HepG2 (cell line): Measurements from ENCODE around the gene COPS9. TPM values are rescaled to one million over a fixed set of nuclear protein-coding genes. Genes with fewer than 3 reads are reported as not detected.

Experiments used
- ATAC-seq: fragments of 200-7000 bp; cut with Tn5 transposase; 3 replicates; pipeline ENCODE4 v1.9.1; 2020; ENCODE audit warnings: mild to moderate bottlenecking, moderate library complexity
- BruUV-seq: library from RNA; stranded (reverse); fragments of 400-500 nt; replicated peaks from 2 replicates; lab custom pipeline; 2021; lab: Mats Ljungman, UMichigan
- CTCF ChIA-PET: fragments of 300-600 bp; formaldehyde crosslinking; extraction: SDS; loops from one replicate; lab custom pipeline; 2021; ENCODE audit warnings: low total read pairs, inconsistent platforms, low intra/inter-chr PET ratio; lab: Yijun Ruan, JAX
- POLR2A ChIA-PET: fragments of 350-600 bp; sonication (Branson Sonifier 250); formaldehyde crosslinking; loops from one replicate; lab custom pipeline; 2020; ENCODE audit warnings: antibody characterized with exemption, inconsistent platforms; lab: Yijun Ruan, JAX
- DNase-seq: peaks from one replicate; pipeline ENCODE4 v3.0.0-alpha.2; 2015; ENCODE audit warnings: low spot score
- FAIRE-seq: peaks from 3 replicates; lab custom pipeline; 2011; peaks lifted over from hg19 to GRCh38; lab: Jason Lieb, UNC
- H2AFZ ChIP-seq: one replicate; pipeline ENCODE4 v1.6.1; 2011; ENCODE audit warnings: low read length, inconsistent platforms
- H3K27ac ChIP-seq: fragments of 300-600 bp; 3 replicates; pipeline ENCODE4 v1.8.0; 2011; ENCODE audit warnings: mixed run types, mild to moderate bottlenecking, mixed read lengths, low read length, inconsistent platforms; ENCODE audit not compliant: insufficient read depth; ENCODE audit errors: extremely low read length
- H3K27me3 ChIP-seq, 2 experiments: fragments of 200-600 bp in 1 of 2; 2 replicates in 1 of 2; 3 replicates in 1 of 2; pipeline versions ENCODE4 v1.6.0 to v1.8.0; 2011; ENCODE audit warnings: low read length in 2 of 2, mild to moderate bottlenecking in 2 of 2, moderate library complexity in 2 of 2, inconsistent platforms in 1 of 2; ENCODE audit not compliant: insufficient read depth in 2 of 2, control insufficient read depth in 1 of 2
- H3K36me3 ChIP-seq, 2 experiments: fragments of 200-600 bp in 1 of 2; replicated peaks in 1 of 2; 2 replicates in 1 of 2; 3 replicates in 1 of 2; pipeline versions ENCODE4 v1.5.1 to v1.8.0; 2011; ENCODE audit warnings: low read length in 2 of 2, inconsistent platforms in 1 of 2; ENCODE audit not compliant: insufficient read depth in 2 of 2, control insufficient read depth in 1 of 2
- H3K4me1 ChIP-seq: 2 replicates; pipeline ENCODE4 v1.5.1; 2012; ENCODE audit warnings: low read length, inconsistent platforms; ENCODE audit not compliant: insufficient read depth
- H3K4me2 ChIP-seq: 2 replicates; pipeline ENCODE4 v1.6.0; 2011; ENCODE audit warnings: low read depth, low read length, inconsistent platforms
- H3K4me3 ChIP-seq, 3 experiments: fragments of 200-600 bp in 1 of 3; sonication (generic), shearing (Covaris generic) in 1 of 3; replicated peaks in 1 of 3; 2 replicates each; pipeline ENCODE4 v1.5.1; 2011 to 2016; ENCODE audit warnings: low read length in 3 of 3, inconsistent platforms in 2 of 3, low read depth in 2 of 3, mild to moderate bottlenecking in 2 of 3, control low read depth in 1 of 3, mixed read lengths in 1 of 3; ENCODE audit not compliant: insufficient read depth in 1 of 3
- H3K79me2 ChIP-seq: one replicate; pipeline ENCODE4 v1.6.1; 2011; ENCODE audit warnings: low read length, inconsistent platforms; ENCODE audit not compliant: insufficient read depth
- H3K9ac ChIP-seq: 2 replicates; pipeline ENCODE4 v1.6.0; 2011; ENCODE audit warnings: mild to moderate bottlenecking, low read depth, low read length, inconsistent platforms; ENCODE audit not compliant: insufficient read depth
- H3K9me3 ChIP-seq: 2 replicates; pipeline ENCODE4 v1.5.1; 2012; ENCODE audit warnings: mild to moderate bottlenecking, low read length
- H4K20me1 ChIP-seq: 2 replicates; pipeline ENCODE4 v1.6.0; 2011; ENCODE audit warnings: inconsistent platforms, mild to moderate bottlenecking, low read length, moderate library complexity; ENCODE audit not compliant: insufficient read depth
- FLYWCH1 ChIP-seq: sonication (generic); formaldehyde crosslinking; IDR thresholded peaks from 2 replicates; pipeline ENCODE4 v1.8.1; 2023; ENCODE audit warnings: mild to moderate bottlenecking, missing genetic modification reagents
- GABPB1 ChIP-seq: IDR thresholded peaks from 2 replicates; pipeline ENCODE4 v1.6.1; 2016; ENCODE audit warnings: mild to moderate bottlenecking, missing genetic modification reagents, moderate library complexity, missing compliant biosample characterization
- TCF12 ChIP-seq, 2 experiments: fragments of 450-650 bp in 1 of 2; sonication (generic) in 1 of 2; formaldehyde crosslinking in 1 of 2; IDR thresholded peaks; 2 replicates each; pipeline versions ENCODE4 v1.6.1 to v1.8.0; 2017 to 2022; ENCODE audit warnings: antibody characterized with exemption in 1 of 2, mild to moderate bottlenecking in 1 of 2, missing genetic modification reagents in 1 of 2, moderate library complexity in 1 of 2
- ZNF446 ChIP-seq: sonication (generic); formaldehyde crosslinking; IDR thresholded peaks from 2 replicates; pipeline ENCODE4 v1.5.0; 2020; ENCODE audit warnings: mild to moderate bottlenecking, missing genetic modification reagents
- WGBS: methylation state at CpG from one replicate; pipeline ENCODE4 v1.1.6; 2017; ENCODE audit warnings: low lambda C conversion rate; 5-methylcytosine and 5-hydroxymethylcytosine counted together
- in situ Hi-C: cut with HindIII; loops from 2 replicates; pipeline ENCODE4 v1.10.0; 2017; ENCODE audit warnings: low pct_unique_long_range_greater_than_20kb; ENCODE audit not compliant: extremely low pct_ligation_motif_present
- intact Hi-C: fragments of 100-400 bp; cut with micrococcal nuclease; formaldehyde crosslinking; loops from one replicate; pipeline ENCODE4 v1.10.0; 2022; ENCODE audit not compliant: unreplicated experiment
- polyA plus RNA-seq, 8 experiments: library from polyadenylated mRNA; depleted of rRNA in 3 of 8; stranded (reverse) in 7 of 8; unstranded in 1 of 8; fragments of >200 nt; fragmentation: Illumina TruSeq in 4 of 8; extraction: Trizol in 4 of 8; gene quantifications; 2 replicates each; pipeline versions ENCODE4 v1.2.1 to v1.2.3, GENCODE V29; 2011 to 2016; ENCODE audit warnings: low read depth in 4 of 8, missing spikeins in 1 of 8, mixed read lengths in 1 of 8; ENCODE audit not compliant: insufficient read depth in 1 of 8
- total RNA-seq, 5 experiments: library from RNA; depleted of rRNA; stranded (reverse); fragments of >200 nt; fragmentation: Illumina TruSeq; extraction: Trizol; gene quantifications; 2 replicates each; pipeline ENCODE4 v1.2.3, GENCODE V29; 2016; ENCODE audit warnings: low read depth in 1 of 5
- TF ChIP-seq, protein P1 (sequence below): IDR thresholded peaks from 2 replicates; pipeline ENCODE4 v1.6.1; 2016; ENCODE audit warnings: missing compliant biosample characterization, missing genetic modification reagents, borderline replicate concordance
- TF ChIP-seq, protein P2 (sequence below): sonication (generic); formaldehyde crosslinking; IDR thresholded peaks from 2 replicates; pipeline ENCODE4 v1.5.0; 2020; ENCODE audit warnings: missing genetic modification reagents

The COPS9 gene
- total and polyA plus RNA-seq, 2 of the 13 experiments (the other 11 are each of a cell fraction or from before 2014, with no cell fraction given), result 180 to 247 TPM

GRCh38 chr2:240121190-240121589 lies 14.9 kb downstream of the COPS9 start:
- intact Hi-C loops (no loop called here), in situ Hi-C loops (no loop called here)
- Histone ChIP-seq H3K36me3 (peaks cover 0 to 2% of the 10 kb centered on the region in 2 experiments; a peak in 1 of 5 replicates), H3K4me1 (no peaks in the 10 kb centered on the region), H3K27me3 (peaks cover 1 to 8% of the 10 kb centered on the region in 2 experiments; a peak in 2 of 5 replicates), H4K20me1 (no peaks in the 10 kb centered on the region), H3K4me3 (no peak overlapping the region)
- FAIRE-seq, result no peak
- POLR2A ChIA-PET, result no interaction called here
- no peak for ATAC-seq
- 16% methylated on average over 4 of the region's 4 CpGs for WGBS
- TF ChIP-seq TCF12 (IDR thresholded peaks at IDR 0.05) (no peak), TCF12 (CRISPR knock-in tag; IDR thresholded peaks at IDR 0.05) (no peak), ZNF446 (CRISPR knock-in tag) (no peak), FLYWCH1 (CRISPR knock-in tag) (no peak), GABPB1 (CRISPR knock-in tag) (no peak)
- TF ChIP-seq, protein P1, sequence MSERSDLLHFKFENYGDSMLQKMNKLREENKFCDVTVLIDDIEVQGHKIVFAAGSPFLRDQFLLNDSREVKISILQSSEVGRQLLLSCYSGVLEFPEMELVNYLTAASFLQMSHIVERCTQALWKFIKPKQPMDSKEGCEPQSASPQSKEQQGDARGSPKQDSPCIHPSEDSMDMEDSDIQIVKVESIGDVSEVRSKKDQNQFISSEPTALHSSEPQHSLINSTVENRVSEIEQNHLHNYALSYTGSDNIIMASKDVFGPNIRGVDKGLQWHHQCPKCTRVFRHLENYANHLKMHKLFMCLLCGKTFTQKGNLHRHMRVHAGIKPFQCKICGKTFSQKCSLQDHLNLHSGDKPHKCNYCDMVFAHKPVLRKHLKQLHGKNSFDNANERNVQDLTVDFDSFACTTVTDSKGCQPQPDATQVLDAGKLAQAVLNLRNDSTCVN (CRISPR knock-in tag), result no peak
- TF ChIP-seq, protein P2, sequence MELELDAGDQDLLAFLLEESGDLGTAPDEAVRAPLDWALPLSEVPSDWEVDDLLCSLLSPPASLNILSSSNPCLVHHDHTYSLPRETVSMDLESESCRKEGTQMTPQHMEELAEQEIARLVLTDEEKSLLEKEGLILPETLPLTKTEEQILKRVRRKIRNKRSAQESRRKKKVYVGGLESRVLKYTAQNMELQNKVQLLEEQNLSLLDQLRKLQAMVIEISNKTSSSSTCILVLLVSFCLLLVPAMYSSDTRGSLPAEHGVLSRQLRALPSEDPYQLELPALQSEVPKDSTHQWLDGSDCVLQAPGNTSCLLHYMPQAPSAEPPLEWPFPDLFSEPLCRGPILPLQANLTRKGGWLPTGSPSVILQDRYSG, result no peak
- TF ChIP-seq, all 625 proteins: peak for 0
- H2AFZ ChIP-seq, result no peak overlapping the region
- H3K27ac ChIP-seq, result no peak overlapping the region
- no peak overlapping the region for H3K4me2 ChIP-seq
- DNase-seq, result no peak
- no peaks in the 10 kb centered on the region for H3K9me3 ChIP-seq
- H3K79me2 ChIP-seq, result no peaks in the 10 kb centered on the region
- H3K9ac ChIP-seq, result no peak overlapping the region
- CTCF ChIA-PET, result no interaction called here
- BruUV-seq, result no TSS peak
